Tibial nerve (tissue), 4 donors: ENCODE data around the gene ASXL1. TPM values are rescaled to one million over a fixed set of nuclear protein-coding genes. Genes with fewer than 3 reads are reported as not detected.

Experiments
- DNase-seq, 2 donors: peaks; one replicate each; pipeline ENCODE4 v3.0.0-alpha.2; 2019; ENCODE audit warnings: low spot score in 2 of 2
- H3K27ac ChIP-seq, 4 donors: fragments of 200-600 bp; sonication (generic) in 3 of 4; one replicate each; pipeline ENCODE4 v1.5.1; 2017 to 2019; ENCODE audit warnings: mild to moderate bottlenecking in 1 of 4
- H3K27me3 ChIP-seq, 2 donors: fragments of 200-600 bp; sonication (generic) in 1 of 2; one replicate each; pipeline versions ENCODE4 v1.5.1 to v1.6.0; 2017 to 2019
- H3K36me3 ChIP-seq, 3 donors: fragments of 200-600 bp; sonication (generic); one replicate each; pipeline ENCODE4 v1.5.1; 2018 to 2019
- H3K4me1 ChIP-seq, 4 donors: fragments of 200-600 bp; sonication (generic) in 3 of 4; one replicate each; pipeline ENCODE4 v1.5.1; 2017 to 2019
- H3K4me3 ChIP-seq, 4 donors: fragments of 200-600 bp; sonication (generic) in 3 of 4; one replicate each; pipeline ENCODE4 v1.5.1; 2017 to 2019; ENCODE audit warnings: mild to moderate bottlenecking in 1 of 4, moderate library complexity in 1 of 4
- H3K9me3 ChIP-seq, 4 donors: fragments of 200-600 bp; sonication (generic) in 3 of 4; one replicate each; pipeline ENCODE4 v1.5.1; 2017 to 2019
- EP300 ChIP-seq, 2 donors: sonication (generic); formaldehyde crosslinking; IDR thresholded peaks; one replicate each; pipeline ENCODE4 v1.6.1; 2017; ENCODE audit warnings: antibody characterized with exemption in 2 of 2, mild to moderate bottlenecking in 1 of 2
- POLR2A ChIP-seq, 2 donors: fragments of 450-650 bp; IDR thresholded peaks; one replicate each; pipeline ENCODE4 v1.6.1; 2017; ENCODE audit warnings: antibody characterized with exemption in 2 of 2, mild to moderate bottlenecking in 2 of 2, moderate library complexity in 2 of 2
- WGBS, 2 donors: methylation state at CpG; one replicate each; pipeline ENCODE4 v1.1.5; 2018; 5-methylcytosine and 5-hydroxymethylcytosine counted together
- total RNA-seq, 4 donors: library from RNA; depleted of rRNA; stranded (reverse); fragments of >200 nt; gene quantifications; one replicate each; pipeline ENCODE4 v1.1.0, GENCODE V29; 2016
- TF ChIP-seq, protein P1 (sequence below), 5 experiments: fragments of 200-600 bp in 3 of 5; fragments of 450-650 bp in 2 of 5; sonication (generic) in 3 of 5; IDR thresholded peaks; one replicate each; pipeline ENCODE4 v1.5.1; 2016 to 2019; ENCODE audit warnings: antibody characterized with exemption in 5 of 5, mild to moderate bottlenecking in 3 of 5, moderate library complexity in 2 of 5

The ASXL1 gene
- total RNA-seq, 4 donors from 2014 or later, result 108 to 194 (median 138) TPM

DNA sequence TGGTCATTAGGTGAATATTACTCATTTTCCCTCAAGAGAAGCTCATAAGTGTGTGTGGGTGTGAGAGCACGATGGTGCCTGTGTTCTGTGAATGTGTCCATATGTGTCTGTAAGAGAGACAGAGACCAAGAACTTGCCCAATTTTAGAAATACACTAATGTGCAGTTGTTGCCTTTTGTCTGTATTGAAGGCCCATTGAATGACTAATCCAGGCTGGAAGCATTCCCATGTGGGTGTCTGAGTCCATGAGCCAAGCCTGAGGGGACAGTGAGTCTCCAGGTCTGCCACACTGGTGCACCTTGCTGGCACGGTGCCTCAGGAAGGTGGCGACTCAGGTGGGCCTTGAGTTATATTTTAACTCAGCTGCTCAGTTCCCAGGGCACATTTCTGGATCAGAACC, 25.5 kb upstream of the ASXL1 start:
- H3K4me3 ChIP-seq, result no peak overlapping the region

GRCh38 chr20:32333181-32333987, 24.7 kb upstream of the ASXL1 start:
- DNase-seq, result no peak
- no peak for TF ChIP-seq POLR2A (IDR thresholded peaks at IDR 0.05)
- TF ChIP-seq, protein P1, sequence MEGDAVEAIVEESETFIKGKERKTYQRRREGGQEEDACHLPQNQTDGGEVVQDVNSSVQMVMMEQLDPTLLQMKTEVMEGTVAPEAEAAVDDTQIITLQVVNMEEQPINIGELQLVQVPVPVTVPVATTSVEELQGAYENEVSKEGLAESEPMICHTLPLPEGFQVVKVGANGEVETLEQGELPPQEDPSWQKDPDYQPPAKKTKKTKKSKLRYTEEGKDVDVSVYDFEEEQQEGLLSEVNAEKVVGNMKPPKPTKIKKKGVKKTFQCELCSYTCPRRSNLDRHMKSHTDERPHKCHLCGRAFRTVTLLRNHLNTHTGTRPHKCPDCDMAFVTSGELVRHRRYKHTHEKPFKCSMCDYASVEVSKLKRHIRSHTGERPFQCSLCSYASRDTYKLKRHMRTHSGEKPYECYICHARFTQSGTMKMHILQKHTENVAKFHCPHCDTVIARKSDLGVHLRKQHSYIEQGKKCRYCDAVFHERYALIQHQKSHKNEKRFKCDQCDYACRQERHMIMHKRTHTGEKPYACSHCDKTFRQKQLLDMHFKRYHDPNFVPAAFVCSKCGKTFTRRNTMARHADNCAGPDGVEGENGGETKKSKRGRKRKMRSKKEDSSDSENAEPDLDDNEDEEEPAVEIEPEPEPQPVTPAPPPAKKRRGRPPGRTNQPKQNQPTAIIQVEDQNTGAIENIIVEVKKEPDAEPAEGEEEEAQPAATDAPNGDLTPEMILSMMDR (IDR thresholded peaks at IDR 0.05), result no peak
- TF ChIP-seq EP300 (IDR thresholded peaks at IDR 0.05), result no peak
- no peaks in the 10 kb centered on the region for H3K27me3 ChIP-seq
- peaks cover 0 to 12% (median 0%) of the 10 kb centered on the region in 4 donors for H3K4me1 ChIP-seq
- no peak overlapping the region for H3K27ac ChIP-seq
- no peaks in the 10 kb centered on the region for H3K9me3 ChIP-seq
- 84 to 91% methylated on average over 12 of the region's 12 CpGs for WGBS, 2 donors
- peaks cover 0 to 62% (median 9%) of the 10 kb centered on the region in 3 donors for H3K36me3 ChIP-seq
- no peak overlapping the region for H3K4me3 ChIP-seq

More for the DNA sequence above, 25.5 kb upstream of the ASXL1 start:
- Histone ChIP-seq H3K4me1 (peaks cover 0 to 12% (median 0%) of the 10 kb centered on the region in 4 donors), H3K9me3 (no peaks in the 10 kb centered on the region), H3K36me3 (peaks cover 0 to 70% (median 9%) of the 10 kb centered on the region in 3 donors), H3K27me3 (no peaks in the 10 kb centered on the region), H3K27ac (no peak overlapping the region)
- WGBS, 2 donors, result 73 to 81% methylated on average over 3 of the region's 3 CpGs
- TF ChIP-seq EP300 (IDR thresholded peaks at IDR 0.05), result no peak
- TF ChIP-seq, protein P1 (IDR thresholded peaks at IDR 0.05), result no peak
- TF ChIP-seq POLR2A (IDR thresholded peaks at IDR 0.05), result no peak
- DNase-seq, result no peak

DNA sequence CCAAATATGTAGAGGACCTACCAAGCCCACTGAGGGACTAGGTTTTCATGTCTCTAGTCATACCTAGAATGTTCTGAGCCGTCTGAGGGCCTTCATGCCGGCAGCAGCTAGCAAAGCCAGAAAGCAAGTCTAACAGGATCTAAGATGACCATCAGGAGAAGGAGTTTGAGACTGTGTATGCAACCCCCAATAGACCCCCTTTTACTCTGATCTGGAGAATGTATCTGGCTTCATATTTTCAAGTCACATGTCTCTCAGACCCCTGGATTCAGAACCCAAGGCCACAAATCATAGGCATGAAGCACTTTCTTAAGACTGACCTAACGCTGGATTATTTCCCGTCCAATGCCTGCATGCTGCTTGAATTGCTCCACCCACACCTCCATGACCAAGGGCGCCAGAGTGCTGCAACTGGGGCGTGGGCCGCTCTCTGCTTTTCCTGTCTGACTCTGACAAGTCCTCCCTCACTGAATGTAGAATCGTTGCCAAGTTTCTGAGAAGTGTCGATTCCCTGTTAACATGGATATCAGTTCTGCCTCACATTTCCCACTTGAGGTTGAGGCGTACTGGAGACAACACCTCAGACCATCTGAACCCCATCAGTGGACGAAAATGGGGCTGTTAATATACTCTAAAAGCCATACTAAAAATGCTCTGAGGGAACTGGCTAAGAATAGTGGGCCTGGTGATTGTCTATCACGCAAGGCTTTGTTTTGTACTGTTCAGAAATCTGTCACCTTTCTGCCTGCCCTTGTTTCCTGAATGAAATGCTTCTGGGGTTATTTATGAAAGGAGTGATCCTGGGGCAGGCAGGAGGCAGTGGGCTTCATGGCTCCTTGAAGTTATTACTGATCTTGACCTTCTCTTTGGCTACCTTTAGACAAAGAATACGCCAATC, 23.9 kb upstream of the ASXL1 start:
- H3K27ac ChIP-seq, result peak overlapping the region in 1 of 4 donors; percentile 9
- no peaks in the 10 kb centered on the region for H3K9me3 ChIP-seq
- TF ChIP-seq, protein P1 (IDR thresholded peaks at IDR 0.05), result no peak
- TF ChIP-seq EP300 (IDR thresholded peaks at IDR 0.05), result no peak
- no peak for TF ChIP-seq POLR2A (IDR thresholded peaks at IDR 0.05)
- H3K4me1 ChIP-seq, result peaks cover 0 to 12% (median 0%) of the 10 kb centered on the region in 4 donors
- peaks cover 0 to 54% (median 9%) of the 10 kb centered on the region in 3 donors for H3K36me3 ChIP-seq
- no peaks in the 10 kb centered on the region for H3K27me3 ChIP-seq
- no peak overlapping the region for H3K4me3 ChIP-seq
- 54 to 63% methylated on average over 13 of the region's 13 CpGs for WGBS, 2 donors
- no peak for DNase-seq

DNA sequence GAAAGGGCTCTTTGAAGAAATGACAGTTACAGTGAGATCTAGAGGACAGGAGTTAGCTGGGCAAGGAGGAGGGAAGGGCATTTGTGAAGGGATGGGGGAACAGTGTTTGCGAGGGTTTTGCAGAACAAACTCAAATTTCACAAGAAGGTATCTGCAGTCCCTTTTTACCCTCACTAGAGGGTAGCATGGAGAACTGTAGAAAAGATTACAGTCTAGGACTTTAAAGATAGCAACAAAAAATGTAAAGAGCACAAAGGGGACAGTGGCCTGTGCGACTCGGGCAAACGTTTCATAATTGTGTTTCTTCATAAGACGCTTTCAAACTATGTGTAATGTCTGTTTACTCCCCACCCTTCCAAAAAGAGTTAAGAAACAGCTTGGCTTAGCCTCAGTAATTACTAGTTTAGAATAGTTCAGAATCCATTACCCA, 21.2 kb upstream of the ASXL1 start:
- no peak for TF ChIP-seq EP300 (IDR thresholded peaks at IDR 0.05)
- TF ChIP-seq, protein P1 (IDR thresholded peaks at IDR 0.05), result peak; percentile 42 to 70 (median 56)
- no peak overlapping the region for H3K4me3 ChIP-seq
- H3K9me3 ChIP-seq, result no peaks in the 10 kb centered on the region
- no peaks in the 10 kb centered on the region for H3K27me3 ChIP-seq
- H3K27ac ChIP-seq, result no peak overlapping the region
- peaks cover 0 to 12% (median 0%) of the 10 kb centered on the region in 4 donors for H3K4me1 ChIP-seq
- H3K36me3 ChIP-seq, result peaks cover 0 to 28% (median 0%) of the 10 kb centered on the region in 3 donors
- peak in 1 of 2 donors; percentile 25 for DNase-seq
- 8 to 11% methylated on average over 5 of the region's 5 CpGs for WGBS, 2 donors
